ENCODE measurements around the gene STRN4. TPM values are rescaled to one million over a fixed set of nuclear protein-coding genes. Genes with fewer than 3 reads are reported as not detected.

STRN4 gene
- total RNA-seq, 1 experiment from 2014 or later, result 89.5 TPM

DNA sequence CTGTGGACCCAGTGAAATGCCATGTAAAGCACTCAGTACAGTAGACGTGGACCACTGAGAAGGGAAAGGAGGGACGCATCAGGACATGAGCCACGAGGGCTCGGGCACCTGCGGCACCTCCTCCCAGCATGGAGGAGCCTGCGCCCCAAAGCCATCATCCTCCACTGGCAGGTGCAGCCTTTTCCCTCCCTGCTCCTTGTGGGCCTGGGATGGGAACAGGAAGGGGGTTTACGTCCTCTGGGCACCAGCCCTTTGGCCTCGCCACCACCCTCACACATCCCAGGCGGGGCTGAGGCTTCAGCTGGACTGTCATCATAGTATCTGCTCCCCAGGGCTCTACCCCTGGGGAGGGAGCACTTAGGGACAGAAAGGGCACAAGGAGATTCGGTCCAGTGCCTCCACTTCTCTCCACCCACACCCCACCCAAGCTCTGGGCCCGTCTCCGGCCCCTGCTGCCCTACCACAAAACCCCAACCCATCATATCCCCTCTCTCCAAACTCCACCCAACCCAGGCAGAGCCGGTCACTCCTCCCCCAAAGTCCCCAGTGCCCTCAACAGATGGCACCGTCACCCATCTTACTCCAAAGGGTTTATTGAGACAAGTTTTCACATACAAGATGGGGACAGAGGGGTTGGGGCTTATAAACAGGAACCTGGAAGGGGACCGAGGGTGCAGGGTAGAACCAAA, 27.2 kb downstream of the STRN4 start:
- ChIA-PET CTCF (no interaction called here), POLR2A (no interaction called here)
- in situ Hi-C loops (cut with HindIII; ENCODE audit: low pct_unique_long_range_greater_than_20kb, low sequenced_read_pairs) (no loop called here), intact Hi-C loops (cut with micrococcal nuclease; ENCODE audit: unreplicated experiment) (no loop called here)
- Histone ChIP-seq H3K9me3 (ENCODE audit: control insufficient read depth, insufficient read depth, low read depth, low read length) (no peaks in the 10 kb centered on the region), H3K4me3 (ENCODE audit: low read depth in 2 of 2, low read length in 2 of 2) (no peak overlapping the region), H3K4me1 (ENCODE audit: control insufficient read depth, insufficient read depth, low read length) (peaks cover 5% of the 10 kb centered on the region), H3K36me3 (ENCODE audit: control insufficient read depth, insufficient read depth, low read length) (peaks cover 5% of the 10 kb centered on the region; the same call in 1 of the 2 replicates), H3K27ac (ENCODE audit: low read length) (no peak overlapping the region), H3K27me3 (ENCODE audit: control insufficient read depth, insufficient read depth, low read length) (no peaks in the 10 kb centered on the region)
- no peak for TF ChIP-seq SIN3A (IDR thresholded peaks at IDR 0.05; ENCODE audit: borderline replicate concordance, insufficient read depth, low read depth, low read length)
- no peak for TF ChIP-seq TCF7L2 (IDR thresholded peaks at IDR 0.05; ENCODE audit: low read depth, low read length)
- TF ChIP-seq POLR2AphosphoS5 (IDR thresholded peaks at IDR 0.05; ENCODE audit: low read depth, low read length), result no peak
- TF ChIP-seq, protein P1, sequence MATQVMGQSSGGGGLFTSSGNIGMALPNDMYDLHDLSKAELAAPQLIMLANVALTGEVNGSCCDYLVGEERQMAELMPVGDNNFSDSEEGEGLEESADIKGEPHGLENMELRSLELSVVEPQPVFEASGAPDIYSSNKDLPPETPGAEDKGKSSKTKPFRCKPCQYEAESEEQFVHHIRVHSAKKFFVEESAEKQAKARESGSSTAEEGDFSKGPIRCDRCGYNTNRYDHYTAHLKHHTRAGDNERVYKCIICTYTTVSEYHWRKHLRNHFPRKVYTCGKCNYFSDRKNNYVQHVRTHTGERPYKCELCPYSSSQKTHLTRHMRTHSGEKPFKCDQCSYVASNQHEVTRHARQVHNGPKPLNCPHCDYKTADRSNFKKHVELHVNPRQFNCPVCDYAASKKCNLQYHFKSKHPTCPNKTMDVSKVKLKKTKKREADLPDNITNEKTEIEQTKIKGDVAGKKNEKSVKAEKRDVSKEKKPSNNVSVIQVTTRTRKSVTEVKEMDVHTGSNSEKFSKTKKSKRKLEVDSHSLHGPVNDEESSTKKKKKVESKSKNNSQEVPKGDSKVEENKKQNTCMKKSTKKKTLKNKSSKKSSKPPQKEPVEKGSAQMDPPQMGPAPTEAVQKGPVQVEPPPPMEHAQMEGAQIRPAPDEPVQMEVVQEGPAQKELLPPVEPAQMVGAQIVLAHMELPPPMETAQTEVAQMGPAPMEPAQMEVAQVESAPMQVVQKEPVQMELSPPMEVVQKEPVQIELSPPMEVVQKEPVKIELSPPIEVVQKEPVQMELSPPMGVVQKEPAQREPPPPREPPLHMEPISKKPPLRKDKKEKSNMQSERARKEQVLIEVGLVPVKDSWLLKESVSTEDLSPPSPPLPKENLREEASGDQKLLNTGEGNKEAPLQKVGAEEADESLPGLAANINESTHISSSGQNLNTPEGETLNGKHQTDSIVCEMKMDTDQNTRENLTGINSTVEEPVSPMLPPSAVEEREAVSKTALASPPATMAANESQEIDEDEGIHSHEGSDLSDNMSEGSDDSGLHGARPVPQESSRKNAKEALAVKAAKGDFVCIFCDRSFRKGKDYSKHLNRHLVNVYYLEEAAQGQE (IDR thresholded peaks at IDR 0.05; ENCODE audit: insufficient read depth in 1 of 2, low read depth in 2 of 2, low read length in 1 of 2), result no peak
- TF ChIP-seq, protein P2, sequence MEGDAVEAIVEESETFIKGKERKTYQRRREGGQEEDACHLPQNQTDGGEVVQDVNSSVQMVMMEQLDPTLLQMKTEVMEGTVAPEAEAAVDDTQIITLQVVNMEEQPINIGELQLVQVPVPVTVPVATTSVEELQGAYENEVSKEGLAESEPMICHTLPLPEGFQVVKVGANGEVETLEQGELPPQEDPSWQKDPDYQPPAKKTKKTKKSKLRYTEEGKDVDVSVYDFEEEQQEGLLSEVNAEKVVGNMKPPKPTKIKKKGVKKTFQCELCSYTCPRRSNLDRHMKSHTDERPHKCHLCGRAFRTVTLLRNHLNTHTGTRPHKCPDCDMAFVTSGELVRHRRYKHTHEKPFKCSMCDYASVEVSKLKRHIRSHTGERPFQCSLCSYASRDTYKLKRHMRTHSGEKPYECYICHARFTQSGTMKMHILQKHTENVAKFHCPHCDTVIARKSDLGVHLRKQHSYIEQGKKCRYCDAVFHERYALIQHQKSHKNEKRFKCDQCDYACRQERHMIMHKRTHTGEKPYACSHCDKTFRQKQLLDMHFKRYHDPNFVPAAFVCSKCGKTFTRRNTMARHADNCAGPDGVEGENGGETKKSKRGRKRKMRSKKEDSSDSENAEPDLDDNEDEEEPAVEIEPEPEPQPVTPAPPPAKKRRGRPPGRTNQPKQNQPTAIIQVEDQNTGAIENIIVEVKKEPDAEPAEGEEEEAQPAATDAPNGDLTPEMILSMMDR (IDR thresholded peaks at IDR 0.05), result no peak
- no peak for ATAC-seq
- no peak for DNase-seq (ENCODE audit: low read depth, low spot score)
- no TSS peak for BruUV-seq (replicated peaks)

DNA sequence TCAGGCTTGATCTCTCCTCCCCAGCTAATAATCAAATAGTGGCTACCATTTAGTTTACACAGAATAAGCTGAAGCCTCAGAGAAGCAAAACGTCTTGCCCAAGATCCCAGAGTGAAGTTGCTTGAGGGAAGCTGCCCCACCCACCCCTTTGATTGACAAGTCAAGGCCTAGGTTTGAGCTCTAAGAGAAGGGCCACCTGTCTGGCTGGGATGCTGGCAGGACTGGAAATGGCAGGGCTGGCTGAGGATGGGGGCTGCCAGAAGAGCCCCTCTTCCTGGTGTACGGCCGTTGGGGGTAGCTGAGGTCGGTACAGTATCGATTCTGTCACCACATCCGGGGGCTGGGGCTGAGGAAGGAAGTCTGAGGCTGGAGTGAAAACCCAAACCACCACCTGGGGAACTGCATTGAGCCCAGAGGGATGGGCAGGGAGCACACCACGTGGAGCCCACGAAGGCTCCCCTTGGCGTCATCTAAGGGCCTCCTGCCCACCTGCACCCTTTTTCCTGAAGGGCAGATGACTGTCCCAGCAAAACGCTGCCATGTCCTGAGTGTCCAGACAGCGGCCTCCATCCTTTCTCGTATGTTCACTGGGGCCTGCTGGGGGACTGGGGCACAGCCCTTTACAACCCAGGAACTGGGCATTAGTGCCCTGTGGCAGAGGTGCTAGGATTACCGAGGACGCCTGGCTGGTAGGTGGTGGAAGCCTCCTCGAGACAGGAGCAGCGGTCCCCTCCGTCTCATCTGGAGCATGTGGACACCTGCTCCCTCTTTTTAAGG, 27.9 kb downstream of the STRN4 start:
- no peak for DNase-seq (ENCODE audit: low read depth, low spot score)
- no peak overlapping the region for H3K4me3 ChIP-seq (ENCODE audit: low read depth in 2 of 2, low read length in 2 of 2)

More for the DNA sequence above, 27.9 kb downstream of the STRN4 start:
- no peaks in the 10 kb centered on the region for H3K9me3 ChIP-seq (ENCODE audit: control insufficient read depth, insufficient read depth, low read depth, low read length)
- peaks cover 5% of the 10 kb centered on the region; the same call in 1 of the 2 replicates for H3K36me3 ChIP-seq (ENCODE audit: control insufficient read depth, insufficient read depth, low read length)
- intact Hi-C loops (cut with micrococcal nuclease; ENCODE audit: unreplicated experiment), result no loop called here
- no TSS peak for BruUV-seq (replicated peaks)
- CTCF ChIA-PET, result no interaction called here
- no peak for ATAC-seq
- H3K4me1 ChIP-seq (ENCODE audit: control insufficient read depth, insufficient read depth, low read length), result peaks cover 5% of the 10 kb centered on the region
- POLR2A ChIA-PET, result interaction anchor here (0.6 kb wide), 1 partner anchor 10 kb away, joined by 4 read pairs; no protein-coding TSS in a partner anchor
- no peak for TF ChIP-seq SIN3A (IDR thresholded peaks at IDR 0.05; ENCODE audit: borderline replicate concordance, insufficient read depth, low read depth, low read length)
- H3K27me3 ChIP-seq (ENCODE audit: control insufficient read depth, insufficient read depth, low read length), result no peaks in the 10 kb centered on the region
- in situ Hi-C loops (cut with HindIII; ENCODE audit: low pct_unique_long_range_greater_than_20kb, low sequenced_read_pairs), result no loop called here
- H3K27ac ChIP-seq (ENCODE audit: low read length), result peak overlapping the region; percentile 74; the same call in 1 of the 2 replicates

Data from Panc1 (cell line).